OCI-LY3 (cell line): ENCODE measurements around the gene SLC17A2.

ENCODE experiments used
- H2AFZ ChIP-seq: fragments of 200-600, 300-600 bp; shearing (Covaris generic); 2 replicates; pipeline ENCODE4 v1.6.0; 2014; ENCODE audit warnings: antibody characterized with exemption, low read depth, low read length
- H3K27ac ChIP-seq: fragments of 200-600, 300-600 bp; sonication (generic); 2 replicates; pipeline ENCODE4 v1.5.1; 2014; ENCODE audit warnings: mild to moderate bottlenecking, low read length, moderate library complexity, mixed read lengths
- H3K27me3 ChIP-seq: fragments of 200-600, 300-600 bp; sonication (generic); 2 replicates; pipeline ENCODE4 v1.6.1; 2014; ENCODE audit warnings: low read depth, low read length, mixed read lengths
- H3K36me3 ChIP-seq: fragments of 200-600, 300-600 bp; sonication (generic); replicated peaks from 2 replicates; pipeline ENCODE3; 2014; ENCODE audit warnings: low read depth, low read length, mixed read lengths
- H3K4me1 ChIP-seq: fragments of 300-600, 200-600 bp; sonication (generic); 2 replicates; pipeline ENCODE4 v1.6.1; 2014; ENCODE audit warnings: low read length, mixed read lengths
- H3K4me2 ChIP-seq: fragments of 200-600, 300-600 bp; sonication (generic); 2 replicates; pipeline ENCODE4 v1.6.1; 2014; ENCODE audit warnings: low read length, mixed read lengths
- H3K4me3 ChIP-seq: fragments of 300-600, 200-600 bp; sonication (generic); 2 replicates; pipeline ENCODE4 v1.5.1; 2014; ENCODE audit warnings: antibody characterized with exemption, mild to moderate bottlenecking, low read length, moderate library complexity
- H3K79me2 ChIP-seq: fragments of 300-600, 200-600 bp; shearing (Covaris generic); 2 replicates; pipeline ENCODE4 v1.6.1; 2014; ENCODE audit warnings: mild to moderate bottlenecking, low read length, mixed read lengths
- H3K9ac ChIP-seq: fragments of 300-600, 200-600 bp; shearing (Covaris generic); 2 replicates; pipeline ENCODE4 v1.6.0; 2014; ENCODE audit warnings: mild to moderate bottlenecking, low read length, moderate library complexity
- H3K9me3 ChIP-seq: fragments of 200-600, 300-600 bp; shearing (Covaris generic); 2 replicates; pipeline ENCODE4 v1.6.1; 2014; ENCODE audit warnings: low read length, mixed read lengths; ENCODE audit not compliant: insufficient read depth
- H4K20me1 ChIP-seq: fragments of 200-600, 300-600 bp; sonication (generic); 2 replicates; pipeline ENCODE4 v1.6.1; 2016; ENCODE audit warnings: low read length, mixed read lengths; ENCODE audit not compliant: insufficient read depth
- CTCF ChIP-seq: fragments of 200-600, 300-600 bp; sonication (generic); IDR thresholded peaks from 2 replicates; pipeline ENCODE4 v1.5.1; 2014; ENCODE audit warnings: antibody characterized with exemption, low read length, low read depth
- EZH2phosphoT487 ChIP-seq: fragments of 200-600 bp; shearing (Covaris generic); IDR thresholded peaks from 2 replicates; pipeline ENCODE4 v1.6.1; 2018; ENCODE audit warnings: antibody characterized with exemption, mixed run types, low read depth

Gene SLC17A2

GRCh38 chr6:25878721-25879322, 51.7 kb downstream of the SLC17A2 start:
- Histone ChIP-seq H3K27me3 (peaks cover 2% of the 10 kb centered on the region; the same call in 1 of the 2 replicates), H3K79me2 (no peaks in the 10 kb centered on the region), H4K20me1 (no peaks in the 10 kb centered on the region), H3K9ac (no peak overlapping the region), H3K4me1 (no peaks in the 10 kb centered on the region), H3K4me2 (no peak overlapping the region), H2AFZ (no peak overlapping the region), H3K4me3 (no peak overlapping the region), H3K36me3 (no peaks in the 10 kb centered on the region), H3K9me3 (no peaks in the 10 kb centered on the region), H3K27ac (no peak overlapping the region)
- TF ChIP-seq EZH2phosphoT487 (no peak), CTCF (no peak)

DNA sequence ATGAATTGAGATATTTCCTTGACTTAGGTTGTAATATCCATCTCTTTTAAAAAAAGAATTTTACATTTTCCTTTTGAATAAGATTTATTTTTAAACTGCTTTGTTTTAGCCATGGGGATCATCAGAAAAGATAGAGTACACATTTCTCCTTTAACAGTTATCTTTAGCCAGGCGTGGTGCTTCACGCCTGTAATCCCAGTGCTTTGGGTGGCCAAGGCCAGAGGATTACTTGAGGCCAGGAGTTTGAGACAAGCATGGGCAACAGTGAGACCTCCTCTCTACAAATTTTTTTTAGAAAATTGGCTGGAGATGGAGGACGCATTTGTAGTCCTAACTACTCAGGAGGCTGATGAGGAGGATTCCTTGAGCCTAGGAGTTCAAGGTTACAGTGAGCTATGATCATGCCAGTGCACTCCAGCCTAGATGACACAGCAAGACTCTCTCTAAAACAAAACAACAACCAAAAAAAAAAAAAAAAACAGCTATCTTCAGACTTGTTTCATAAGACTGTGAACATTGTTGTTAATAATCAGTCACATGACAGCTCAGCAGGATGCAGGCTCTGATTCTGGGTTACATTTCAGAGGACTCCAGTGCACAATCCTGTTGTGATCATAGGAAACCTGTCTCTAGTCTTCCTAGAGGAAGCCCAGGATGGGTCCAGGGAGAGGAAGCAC, 54.4 kb downstream of the SLC17A2 start:
- H3K36me3 ChIP-seq, result no peaks in the 10 kb centered on the region
- peaks cover 2% of the 10 kb centered on the region; the same call in 1 of the 2 replicates for H3K27me3 ChIP-seq
- H3K4me2 ChIP-seq, result no peak overlapping the region
- no peaks in the 10 kb centered on the region for H4K20me1 ChIP-seq
- no peaks in the 10 kb centered on the region for H3K4me1 ChIP-seq
- H3K4me3 ChIP-seq, result no peak overlapping the region
- H2AFZ ChIP-seq, result no peak overlapping the region
- no peaks in the 10 kb centered on the region for H3K9me3 ChIP-seq
- no peak overlapping the region for H3K9ac ChIP-seq
- TF ChIP-seq EZH2phosphoT487 (no peak), CTCF (no peak)
- no peaks in the 10 kb centered on the region for H3K79me2 ChIP-seq
- no peak overlapping the region for H3K27ac ChIP-seq

GRCh38 chr6:25875563-25875905, 55.0 kb downstream of the SLC17A2 start:
- TF ChIP-seq CTCF (no peak), EZH2phosphoT487 (no peak)
- Histone ChIP-seq H2AFZ (no peak overlapping the region), H3K9me3 (no peaks in the 10 kb centered on the region), H3K4me1 (no peaks in the 10 kb centered on the region), H3K79me2 (no peaks in the 10 kb centered on the region), H3K27me3 (peaks cover 2% of the 10 kb centered on the region; the same call in 1 of the 2 replicates), H4K20me1 (no peaks in the 10 kb centered on the region), H3K4me3 (no peak overlapping the region), H3K27ac (no peak overlapping the region), H3K9ac (no peak overlapping the region), H3K36me3 (no peaks in the 10 kb centered on the region), H3K4me2 (no peak overlapping the region)

DNA sequence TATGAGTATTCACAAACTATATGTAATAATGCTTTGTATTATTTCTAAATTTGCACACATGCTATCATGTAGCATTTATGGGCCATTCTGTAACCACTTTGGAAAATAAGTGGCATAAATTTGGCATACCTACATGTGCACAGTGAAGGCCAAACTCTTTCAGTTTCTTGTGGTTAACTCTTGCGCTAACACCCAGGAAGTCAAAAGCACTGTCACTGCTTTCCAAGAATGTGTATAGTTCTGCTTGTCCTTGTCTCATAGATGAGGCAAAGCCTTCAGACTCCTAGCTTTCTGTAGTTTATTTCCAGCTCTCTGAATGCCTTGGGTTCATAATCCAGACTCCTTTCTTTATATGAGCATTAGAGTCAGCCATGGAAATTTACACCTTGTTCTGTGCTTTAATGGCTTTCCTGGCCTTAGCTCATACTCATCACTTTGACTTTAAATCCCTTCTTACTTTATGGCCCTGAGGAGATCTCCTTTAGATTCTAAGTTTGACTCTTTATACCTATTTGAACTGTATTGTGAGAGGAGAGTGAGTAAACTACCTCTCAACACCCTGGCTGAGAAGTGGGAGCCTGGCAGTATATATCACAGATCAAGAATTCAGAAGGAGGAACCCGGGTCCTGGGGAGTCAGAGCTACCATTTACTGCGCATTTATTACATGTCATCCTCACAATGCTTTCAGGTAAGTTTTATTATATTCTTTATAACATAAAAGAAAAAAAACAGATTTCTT, 55.5 kb downstream of the SLC17A2 start:
- Histone ChIP-seq H4K20me1 (no peaks in the 10 kb centered on the region), H3K9ac (no peak overlapping the region), H3K4me3 (no peak overlapping the region), H2AFZ (no peak overlapping the region), H3K27me3 (peaks cover 2% of the 10 kb centered on the region; the same call in 1 of the 2 replicates), H3K4me2 (no peak overlapping the region), H3K36me3 (no peaks in the 10 kb centered on the region), H3K4me1 (no peaks in the 10 kb centered on the region), H3K79me2 (no peaks in the 10 kb centered on the region), H3K27ac (no peak overlapping the region), H3K9me3 (no peaks in the 10 kb centered on the region)
- no peak for TF ChIP-seq EZH2phosphoT487
- no peak for TF ChIP-seq CTCF
